SU-DHL-6 (cell line): ENCODE data around the gene KCNJ12.
"Not testable (repeated sequence)": the region's sequence is repeated elsewhere in the genome, so short reads cannot be mapped to it uniquely, and the experiment has no call there.

Source experiments
- H2AFZ ChIP-seq: fragments of 200-600 bp; sonication (generic); 2 replicates; pipeline ENCODE4 v1.6.1; 2014; ENCODE audit warnings: low read depth, mild to moderate bottlenecking, moderate library complexity, mixed read lengths, antibody characterized with exemption, low read length; ENCODE audit not compliant: severe bottlenecking
- H3F3A ChIP-seq: fragments of 200-600 bp; shearing (Covaris generic); 2 replicates; pipeline ENCODE4 v1.6.0; 2016; ENCODE audit warnings: antibody characterized with exemption, mild to moderate bottlenecking; ENCODE audit not compliant: insufficient read depth
- H3K27ac ChIP-seq: fragments of 200-600 bp; sonication (generic); 2 replicates; pipeline ENCODE4 v1.5.1; 2016; ENCODE audit warnings: low read depth, mild to moderate bottlenecking, low read length, moderate library complexity, mixed read lengths
- H3K27me3 ChIP-seq: fragments of 200-600 bp; sonication (generic), shearing (Covaris generic); 2 replicates; pipeline ENCODE4 v1.6.0; 2014; ENCODE audit warnings: mild to moderate bottlenecking, low read length
- H3K36me3 ChIP-seq: fragments of 200-600 bp; sonication (generic); 2 replicates; pipeline ENCODE4 v1.6.1; 2014; ENCODE audit warnings: mild to moderate bottlenecking, low read length, mixed read lengths
- H3K4me2 ChIP-seq: fragments of 300-600, 200-600 bp; shearing (Covaris generic), sonication (generic); 2 replicates; pipeline ENCODE4 v1.6.0; 2014; ENCODE audit warnings: low read length, low read depth, mild to moderate bottlenecking; ENCODE audit not compliant: poor library complexity, severe bottlenecking
- H3K4me3 ChIP-seq: fragments of 200-600 bp; sonication (generic); 2 replicates; pipeline ENCODE4 v1.5.1; 2014; ENCODE audit warnings: antibody characterized with exemption, low read length, mild to moderate bottlenecking, mixed read lengths; ENCODE audit not compliant: insufficient read depth, poor library complexity, severe bottlenecking
- H3K79me2 ChIP-seq: fragments of 200-600 bp; sonication (generic); 2 replicates; pipeline ENCODE4 v1.6.1; 2014; ENCODE audit warnings: mild to moderate bottlenecking, low read length, moderate library complexity; ENCODE audit not compliant: insufficient read depth
- H3K9ac ChIP-seq: fragments of 200-600 bp; sonication (generic); 2 replicates; pipeline ENCODE4 v1.7.0; 2014; ENCODE audit warnings: mild to moderate bottlenecking, low read length
- H3K9me2 ChIP-seq: fragments of 200-600 bp; sonication (generic); replicated peaks from 2 replicates; pipeline ENCODE4 v1.6.1; 2014; ENCODE audit warnings: low read length; ENCODE audit not compliant: insufficient read depth
- H3K9me3 ChIP-seq: fragments of 200-600 bp; sonication (generic); 2 replicates; pipeline ENCODE4 v1.6.1; 2014; ENCODE audit warnings: low read length, mixed read lengths; ENCODE audit not compliant: insufficient read depth
- H4K20me1 ChIP-seq: fragments of 200-600 bp; sonication (generic); 2 replicates; pipeline ENCODE4 v1.6.1; 2014; ENCODE audit warnings: low read depth, mild to moderate bottlenecking, antibody characterized with exemption, low read length, moderate library complexity, mixed read lengths
- CTCF ChIP-seq: fragments of 200-600 bp; sonication (generic); IDR thresholded peaks from one replicate; pipeline ENCODE4 v1.5.1; 2017; ENCODE audit warnings: antibody characterized with exemption, mild to moderate bottlenecking, low read length, moderate library complexity; ENCODE audit not compliant: insufficient read depth, poor library complexity, severe bottlenecking
- EZH2phosphoT487 ChIP-seq: fragments of 200-600 bp; sonication (generic), shearing (Covaris generic); conservative IDR thresholded peaks from 2 replicates; pipeline ENCODE4 v1.6.1; 2018; ENCODE audit warnings: mild to moderate bottlenecking, antibody characterized with exemption, low read length, moderate library complexity, mixed read lengths

Gene KCNJ12

GRCh38 chr17:21439015-21439336 lies 62.8 kb downstream of the KCNJ12 start:
- H3K4me3 ChIP-seq, H3K79me2 ChIP-seq, H2AFZ ChIP-seq, H3K9me3 ChIP-seq, H4K20me1 ChIP-seq, H3K9ac ChIP-seq, H3K9me2 ChIP-seq, H3K27me3 ChIP-seq, H3K4me2 ChIP-seq, H3K36me3 ChIP-seq, H3K27ac ChIP-seq, H3F3A ChIP-seq: not testable (repeated sequence)

GRCh38 chr17:21445091-21445650 lies 69.0 kb downstream of the KCNJ12 start:
- Histone ChIP-seq H3F3A (no peaks in the 10 kb centered on the region), H3K27ac (no peak overlapping the region), H3K4me3 (no peak overlapping the region), H3K9me3 (no peaks in the 10 kb centered on the region), H2AFZ (no peak overlapping the region), H3K4me2 (no peak overlapping the region), H3K36me3 (no peaks in the 10 kb centered on the region), H4K20me1 (no peaks in the 10 kb centered on the region), H3K9me2 (no peaks in the 10 kb centered on the region), H3K79me2 (no peaks in the 10 kb centered on the region), H3K27me3 (no peaks in the 10 kb centered on the region), H3K9ac (no peak overlapping the region)
- no peak for TF ChIP-seq CTCF
- no peak for TF ChIP-seq EZH2phosphoT487

- H2AFZ ChIP-seq, H3K79me2 ChIP-seq, H3K9me2 ChIP-seq, H3K4me3 ChIP-seq, H3K9me3 ChIP-seq, H3F3A ChIP-seq, H3K36me3 ChIP-seq, H3K4me2 ChIP-seq, H3K27ac ChIP-seq, H3K9ac ChIP-seq, H3K27me3 ChIP-seq, H4K20me1 ChIP-seq: not testable (repeated sequence)
These were observed 71.4 kb downstream of the KCNJ12 start for GRCh38 chr17:21447552-21447951.

GRCh38 chr17:21449891-21450290 lies 73.7 kb downstream of the KCNJ12 start:
- not testable (repeated sequence) for H3K27ac ChIP-seq, H3K4me3 ChIP-seq, H3K27me3 ChIP-seq, H3F3A ChIP-seq, H3K79me2 ChIP-seq, H3K36me3 ChIP-seq, H3K4me2 ChIP-seq, H3K9me2 ChIP-seq, H2AFZ ChIP-seq, H3K9me3 ChIP-seq, H4K20me1 ChIP-seq, H3K9ac ChIP-seq

GRCh38 chr17:21451975-21452374 lies 75.8 kb downstream of the KCNJ12 start:
- no peaks in the 10 kb centered on the region for H4K20me1 ChIP-seq
- H2AFZ ChIP-seq, result no peak overlapping the region
- no peaks in the 10 kb centered on the region for H3K36me3 ChIP-seq
- H3K79me2 ChIP-seq, result no peaks in the 10 kb centered on the region
- H3K9me2 ChIP-seq, result no peaks in the 10 kb centered on the region
- TF ChIP-seq EZH2phosphoT487 (no peak), CTCF (no peak)
- no peaks in the 10 kb centered on the region for H3F3A ChIP-seq
- H3K4me2 ChIP-seq, result no peak overlapping the region
- no peak overlapping the region for H3K27ac ChIP-seq
- no peak overlapping the region for H3K4me3 ChIP-seq
- H3K9ac ChIP-seq, result no peak overlapping the region
- H3K27me3 ChIP-seq, result no peaks in the 10 kb centered on the region
- H3K9me3 ChIP-seq, result no peaks in the 10 kb centered on the region
